Measurements from ENCODE around the gene IQCH.

GRCh38 chr15:67458331-67459029 lies 203.9 kb downstream of the IQCH start:
- no peak for TF ChIP-seq HDGF (IDR thresholded peaks at IDR 0.05; ENCODE audit: borderline replicate concordance)
- no peak for TF ChIP-seq SUZ12 (IDR thresholded peaks at IDR 0.05)
- no peak for TF ChIP-seq NFRKB (IDR thresholded peaks at IDR 0.05)
- no peak for TF ChIP-seq BHLHE40 (IDR thresholded peaks at IDR 0.05; ENCODE audit: borderline replicate concordance)
- no peak for TF ChIP-seq LEF1 (IDR thresholded peaks at IDR 0.05; ENCODE audit: borderline replicate concordance)
- TF ChIP-seq SP1 (IDR thresholded peaks at IDR 0.05), result no peak
- TF ChIP-seq ZNF384 (IDR thresholded peaks at IDR 0.05), result no peak
